Activated T-cell treated with anti-CD3 and anti-CD28 coated beads, Interleukin-2, amount 50 U/mL, for 72 hours (primary cell): ENCODE results near the gene CCNI2. TPM values are rescaled to one million over a fixed set of nuclear protein-coding genes. Genes with fewer than 3 reads are reported as not detected.

Source experiments
- ATAC-seq, 2 donors: fragments of 150-1000 bp; cut with Tn5 transposase; replicated peaks in 1 of 2; 2 replicates each; pipeline ENCODE4 v1.10.0; 2021; ENCODE audit warnings: moderate library complexity in 2 of 2, mild to moderate bottlenecking in 1 of 2
- DNase-seq, 2 donors: peaks; one replicate each; pipeline ENCODE4 v3.0.0; 2021 to 2022; ENCODE audit warnings: mixed read lengths in 1 of 2
- H3K27ac Mint-ChIP-seq: one replicate; pipeline ENCODE4 v1.8.0; 2022; ENCODE audit warnings: mild to moderate bottlenecking, moderate library complexity, mixed read lengths
- H3K27me3 Mint-ChIP-seq: one replicate; pipeline ENCODE4 v1.8.0; 2022; ENCODE audit warnings: low read depth, mixed read lengths
- H3K36me3 Mint-ChIP-seq, 2 donors: one replicate each; pipeline ENCODE4 v1.8.0; 2022; ENCODE audit warnings: mixed read lengths in 2 of 2, mild to moderate bottlenecking in 1 of 2; ENCODE audit not compliant: insufficient read depth in 2 of 2
- H3K4me1 Mint-ChIP-seq: one replicate; pipeline ENCODE4 v1.8.0; 2022; ENCODE audit warnings: low read depth, mixed read lengths
- H3K4me3 Mint-ChIP-seq, 2 donors: one replicate each; pipeline ENCODE4 v1.8.0; 2022; ENCODE audit warnings: mild to moderate bottlenecking in 2 of 2, mixed read lengths in 2 of 2, moderate library complexity in 2 of 2
- H3K9me3 Mint-ChIP-seq, 2 donors: one replicate each; pipeline ENCODE4 v1.8.0; 2022; ENCODE audit warnings: mixed read lengths in 2 of 2
- total RNA-seq, 2 donors: library from RNA; stranded (reverse); gene quantifications; one replicate each; pipeline ENCODE4 v1.2.3, GENCODE V29; 2022

The CCNI2 gene
- total RNA-seq, 2 donors from 2014 or later: 3.4 to 4.6 TPM

DNA sequence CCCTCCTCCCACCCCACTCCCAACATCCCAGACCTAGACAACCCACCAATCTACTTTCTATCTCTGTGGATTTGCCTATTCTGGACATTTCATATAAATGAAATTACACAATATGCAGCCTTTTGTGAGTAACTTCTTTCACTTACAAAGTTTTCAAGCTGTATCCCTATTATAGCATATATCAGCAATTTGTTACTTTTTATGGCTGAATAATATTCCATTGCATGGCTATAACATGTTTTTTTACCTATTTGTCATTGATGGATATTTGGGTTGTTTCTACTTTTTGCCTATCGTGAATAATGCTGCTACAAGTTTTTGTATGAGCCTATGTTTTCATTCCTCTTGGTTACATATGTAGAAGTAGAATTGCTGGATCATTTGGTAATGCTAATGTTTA lies 8.0 kb upstream of the CCNI2 start:
- no peak for ATAC-seq
- Mint-ChIP-seq H3K27ac (no peak overlapping the region), H3K4me3 (no peak overlapping the region)

DNA sequence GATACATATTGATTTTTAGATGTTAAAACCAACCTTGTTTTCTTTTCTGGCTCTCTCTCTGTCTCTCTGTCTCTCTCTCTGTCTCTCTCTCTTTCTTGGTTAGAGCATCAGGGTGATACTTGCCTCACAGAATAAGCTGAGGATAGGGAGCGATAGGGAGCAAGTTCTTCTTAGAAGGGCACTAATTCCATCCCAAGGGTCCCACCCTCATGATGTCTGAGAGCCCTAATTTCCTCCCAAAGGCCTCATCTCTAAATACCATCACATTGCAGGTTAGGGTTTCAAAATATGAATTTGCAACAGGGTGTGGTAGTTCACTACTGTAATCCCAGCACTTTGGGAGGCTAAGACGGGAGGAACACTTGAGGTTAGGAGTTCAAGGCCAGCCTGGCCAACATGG lies 5.1 kb upstream of the CCNI2 start:
- peaks cover 13% of the 10 kb centered on the region for H3K4me1 Mint-ChIP-seq
- H3K9me3 Mint-ChIP-seq: no peaks in the 10 kb centered on the region
- H3K4me3 Mint-ChIP-seq: no peak overlapping the region
- H3K27ac Mint-ChIP-seq: no peak overlapping the region
- no peak for DNase-seq
- no peak for ATAC-seq
- peaks cover 16% of the 10 kb centered on the region for H3K27me3 Mint-ChIP-seq
- peaks cover 0 to 3% of the 10 kb centered on the region in 2 donors for H3K36me3 Mint-ChIP-seq

More for the DNA sequence above, 8.0 kb upstream of the CCNI2 start:
- DNase-seq: no peak
- H3K4me1 Mint-ChIP-seq: peaks cover 36% of the 10 kb centered on the region
- peaks cover 0 to 3% of the 10 kb centered on the region in 2 donors for H3K36me3 Mint-ChIP-seq
- no peaks in the 10 kb centered on the region for H3K27me3 Mint-ChIP-seq
- no peaks in the 10 kb centered on the region for H3K9me3 Mint-ChIP-seq

DNA sequence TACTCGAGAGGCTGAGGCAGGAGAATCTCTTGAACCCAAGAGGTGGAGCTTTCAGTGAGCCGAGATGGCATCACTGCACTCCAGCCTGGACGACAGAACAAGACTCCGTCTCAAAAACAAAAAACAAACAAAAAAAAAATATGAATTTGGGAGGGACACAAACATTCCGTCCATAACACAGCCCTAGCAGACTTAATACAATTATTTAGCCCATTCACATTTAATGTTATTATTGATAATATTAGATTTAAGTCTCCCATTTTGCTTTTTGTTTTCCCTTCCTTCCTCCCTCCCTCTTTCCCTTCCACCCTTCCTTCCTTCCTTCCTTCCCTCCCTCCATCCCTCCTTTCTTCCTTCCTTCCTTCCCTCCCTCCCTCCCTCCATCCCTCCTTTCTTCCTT lies 4.6 kb upstream of the CCNI2 start:
- H3K27ac Mint-ChIP-seq: no peak overlapping the region
- no peak for DNase-seq
- H3K27me3 Mint-ChIP-seq: peaks cover 16% of the 10 kb centered on the region
- H3K4me3 Mint-ChIP-seq: no peak overlapping the region
- H3K36me3 Mint-ChIP-seq: peaks cover 0 to 3% of the 10 kb centered on the region in 2 donors
- ATAC-seq: no peak
- peaks cover 10% of the 10 kb centered on the region for H3K4me1 Mint-ChIP-seq
- H3K9me3 Mint-ChIP-seq: no peaks in the 10 kb centered on the region

DNA sequence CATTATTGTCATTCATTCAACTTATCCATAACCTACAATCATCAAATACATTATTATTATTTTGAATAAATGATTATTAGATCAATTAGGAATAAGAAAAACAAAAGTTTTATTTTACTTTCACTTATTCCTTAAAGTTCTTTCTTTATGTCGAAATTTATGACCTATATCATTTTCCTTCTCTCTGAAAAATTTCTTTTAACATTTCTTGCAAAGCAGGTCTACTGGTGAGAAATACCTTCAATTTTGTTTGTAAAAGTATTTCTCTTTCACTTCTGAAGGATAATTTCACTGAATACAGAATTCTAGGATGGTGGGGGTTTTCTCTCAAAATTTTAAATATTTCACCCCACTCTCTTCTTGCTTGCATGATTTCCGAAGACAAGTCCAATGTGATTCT lies 2.6 kb upstream of the CCNI2 start:
- Mint-ChIP-seq H3K27ac (no peak overlapping the region), H3K27me3 (peaks cover 16% of the 10 kb centered on the region), H3K9me3 (no peaks in the 10 kb centered on the region)

DNA sequence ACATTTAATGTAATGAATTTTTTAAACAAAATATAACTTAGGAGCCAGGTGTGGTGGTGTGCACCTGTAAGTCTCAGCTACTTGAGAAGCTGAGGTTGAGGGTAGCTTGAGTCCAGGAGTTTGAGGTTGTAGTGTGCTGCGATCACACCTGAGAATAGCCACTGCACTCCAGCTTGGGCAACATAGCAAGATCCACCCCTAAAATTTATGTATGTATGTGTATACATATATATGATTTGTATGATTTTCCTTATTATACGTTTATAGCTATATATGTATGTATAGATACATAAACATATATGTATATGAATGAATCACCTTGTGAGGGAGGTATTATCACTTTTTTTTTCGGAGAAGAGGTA lies 653 bp upstream of the CCNI2 start:
- H3K36me3 Mint-ChIP-seq: peaks cover 0 to 3% of the 10 kb centered on the region in 2 donors

More for the DNA sequence above, 2.6 kb upstream of the CCNI2 start:
- H3K36me3 Mint-ChIP-seq: peaks cover 0 to 3% of the 10 kb centered on the region in 2 donors
- no peaks in the 10 kb centered on the region for H3K4me1 Mint-ChIP-seq
- DNase-seq (no peak), ATAC-seq (no peak)
- no peak overlapping the region for H3K4me3 Mint-ChIP-seq

DNA sequence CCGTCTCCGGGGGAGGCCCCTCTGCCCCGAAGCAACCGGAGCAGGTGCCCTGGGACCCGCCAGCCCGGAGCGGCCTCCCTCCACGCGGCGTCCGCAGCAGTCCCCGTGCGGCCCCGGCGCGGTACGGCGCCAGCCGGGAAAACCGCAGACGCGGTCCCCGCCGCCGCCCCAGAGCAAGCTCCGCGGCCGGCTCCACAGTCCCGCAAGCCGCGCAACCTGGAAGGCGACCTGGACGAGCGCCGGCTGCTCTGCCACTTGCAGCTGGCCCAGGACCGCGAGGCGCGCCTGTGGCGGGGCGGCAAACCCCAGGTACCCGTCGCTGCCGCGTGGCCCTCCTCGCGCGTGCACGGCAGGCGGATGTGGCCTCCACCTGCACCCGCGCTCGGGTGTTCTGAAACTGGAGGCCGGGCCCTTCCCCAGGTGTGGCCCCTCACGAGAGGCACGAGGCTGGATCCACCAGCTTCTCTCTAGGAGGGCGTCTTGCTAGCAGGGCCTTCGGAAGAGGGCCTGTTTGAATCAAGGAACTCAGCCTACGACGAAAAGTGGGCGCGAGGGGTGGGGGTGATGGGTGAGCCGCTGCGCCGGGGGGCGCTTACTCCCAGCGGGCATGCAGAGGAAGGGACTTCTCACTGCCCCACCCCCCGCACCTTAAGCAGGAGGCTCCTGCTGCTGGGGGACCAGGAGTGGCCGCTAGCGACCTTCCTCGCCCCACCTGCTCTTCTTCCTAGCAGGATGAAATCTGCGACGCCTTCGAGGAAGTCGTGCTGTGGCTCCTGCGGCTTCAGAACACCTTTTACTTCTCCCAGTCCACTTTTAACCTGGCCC lies 602 bp downstream of the CCNI2 start:
- ATAC-seq: peak; percentile 43 to 46
- Mint-ChIP-seq H3K9me3 (no peaks in the 10 kb centered on the region), H3K27ac (no peak overlapping the region), H3K27me3 (peaks cover 16% of the 10 kb centered on the region), H3K4me1 (peaks cover 25% of the 10 kb centered on the region), H3K4me3 (peak overlapping the region; percentile 59), H3K36me3 (peaks cover 0 to 3% of the 10 kb centered on the region in 2 donors)
- peak; percentile 58 to 62 for DNase-seq

More for the DNA sequence above, 653 bp upstream of the CCNI2 start:
- H3K9me3 Mint-ChIP-seq: no peaks in the 10 kb centered on the region
- no peak overlapping the region for H3K27ac Mint-ChIP-seq
- peak overlapping the region; percentile 75 to 79 for H3K4me3 Mint-ChIP-seq
- H3K27me3 Mint-ChIP-seq: peaks cover 16% of the 10 kb centered on the region
- DNase-seq (no peak), ATAC-seq (no peak)
- peaks cover 16% of the 10 kb centered on the region for H3K4me1 Mint-ChIP-seq

DNA sequence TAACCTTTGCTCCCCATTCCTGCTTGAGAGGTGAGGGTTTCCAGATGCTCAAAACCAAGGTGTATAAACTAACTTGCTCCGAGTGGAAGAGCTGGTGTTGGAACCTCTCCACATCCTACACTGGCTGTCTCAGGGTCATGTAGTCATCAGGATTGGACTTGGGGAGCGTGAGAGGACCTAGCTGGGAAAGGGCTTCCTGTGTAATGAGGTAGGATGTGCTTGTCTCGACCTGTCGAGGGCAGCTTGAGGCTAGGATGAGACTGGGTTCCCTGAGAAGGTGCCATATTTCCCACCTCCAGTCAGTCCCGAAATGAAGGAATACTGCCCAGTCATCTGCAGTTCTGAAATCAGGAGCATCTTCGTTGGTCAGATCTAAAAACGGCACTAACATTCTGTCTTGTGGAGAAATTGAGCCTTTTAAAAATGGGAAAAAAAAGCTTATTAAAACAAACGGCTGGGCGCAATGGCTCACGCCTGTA lies 1.3 kb downstream of the CCNI2 start:
- Mint-ChIP-seq H3K36me3 (no peaks in the 10 kb centered on the region), H3K9me3 (no peaks in the 10 kb centered on the region), H3K27ac (no peak overlapping the region), H3K4me3 (peak overlapping the region; percentile 58 to 59), H3K27me3 (peaks cover 16% of the 10 kb centered on the region), H3K4me1 (peaks cover 30% of the 10 kb centered on the region)
- DNase-seq (no peak), ATAC-seq (no peak)

DNA sequence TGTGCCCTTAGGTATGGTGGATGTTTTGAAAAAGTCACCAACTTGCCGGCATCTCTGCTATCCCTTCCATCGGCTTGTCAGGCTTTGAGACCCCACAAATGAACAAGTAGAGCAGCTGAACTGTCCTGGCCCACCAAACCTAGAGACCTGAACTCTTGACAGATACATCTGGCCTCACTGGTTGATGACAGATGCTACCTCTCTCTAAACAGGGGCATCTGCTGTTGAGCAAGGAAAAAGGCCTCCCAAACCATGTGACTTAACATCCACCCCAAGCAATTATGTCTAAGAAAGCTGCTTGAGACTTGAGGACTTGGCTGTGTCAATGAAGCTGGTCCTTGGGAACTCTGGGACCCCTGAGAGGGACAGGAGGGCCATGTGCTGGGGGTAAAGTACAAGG lies 2.3 kb downstream of the CCNI2 start:
- DNase-seq (no peak), ATAC-seq (no peak)
- no peak overlapping the region for H3K27ac Mint-ChIP-seq
- H3K36me3 Mint-ChIP-seq: no peaks in the 10 kb centered on the region
- peaks cover 16% of the 10 kb centered on the region for H3K27me3 Mint-ChIP-seq
- H3K4me1 Mint-ChIP-seq: peaks cover 39% of the 10 kb centered on the region
- H3K9me3 Mint-ChIP-seq: no peaks in the 10 kb centered on the region
- H3K4me3 Mint-ChIP-seq: no peak overlapping the region

DNA sequence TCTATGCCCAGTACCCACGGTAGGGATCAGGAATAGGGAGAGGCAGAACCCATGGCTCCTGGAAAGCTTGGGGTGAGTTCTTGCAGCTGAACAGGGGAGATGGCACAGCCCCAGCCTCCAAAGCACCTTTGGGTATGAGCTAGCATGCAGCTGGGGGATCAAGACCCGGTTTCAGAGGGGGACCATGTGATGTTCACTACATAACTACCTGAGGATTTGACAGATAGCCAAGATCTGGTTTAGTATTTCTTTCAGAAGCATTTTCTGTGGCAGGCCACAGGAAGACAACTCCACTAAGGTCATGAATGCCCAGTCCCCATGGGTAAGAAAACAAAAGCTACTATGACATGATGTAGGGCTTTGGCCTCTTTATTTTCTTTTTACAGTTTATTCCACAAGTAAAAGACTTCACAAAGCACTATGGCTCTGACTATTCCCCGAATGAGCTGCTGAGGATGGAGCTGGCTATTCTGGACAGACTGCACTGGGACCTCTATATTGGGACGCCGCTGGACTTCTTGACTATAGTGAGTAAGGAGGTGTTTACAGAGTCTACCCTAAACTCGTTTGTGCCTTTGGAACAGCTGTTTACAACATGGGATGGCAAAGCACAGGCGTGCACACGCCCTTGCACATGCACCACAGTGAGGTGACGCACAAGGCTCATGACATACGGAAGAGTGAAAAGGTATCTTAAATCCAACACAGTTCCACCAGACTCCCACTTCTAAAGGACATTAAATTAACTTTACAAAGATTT lies 3.4 kb downstream of the CCNI2 start:
- peak overlapping the region in 1 of 2 donors; percentile 81 for H3K4me3 Mint-ChIP-seq
- peaks cover 48% of the 10 kb centered on the region for H3K4me1 Mint-ChIP-seq
- peak overlapping the region; percentile 95 for H3K27ac Mint-ChIP-seq
- no peaks in the 10 kb centered on the region for H3K36me3 Mint-ChIP-seq
- no peak for ATAC-seq
- H3K27me3 Mint-ChIP-seq: peaks cover 8% of the 10 kb centered on the region
- no peak for DNase-seq
- no peaks in the 10 kb centered on the region for H3K9me3 Mint-ChIP-seq

DNA sequence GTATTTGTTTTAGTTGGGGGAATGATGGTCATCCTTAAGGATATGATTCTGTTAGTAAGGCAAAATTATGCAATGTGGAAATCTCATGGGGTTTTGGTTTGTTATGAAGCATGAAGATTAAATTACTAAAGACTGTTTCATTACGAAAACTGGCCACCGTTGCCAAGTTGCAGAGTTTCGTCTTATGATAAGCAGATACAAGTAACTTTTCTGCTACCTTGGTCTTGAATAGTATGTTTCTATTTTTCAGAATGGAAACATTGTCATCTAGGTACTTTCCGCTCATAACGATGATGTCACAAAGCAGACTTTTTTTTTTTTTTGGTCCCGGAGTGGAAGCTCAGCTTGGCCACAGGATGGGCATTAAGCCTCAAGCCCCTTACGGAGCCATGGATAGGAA lies 4.2 kb downstream of the CCNI2 start:
- Mint-ChIP-seq H3K36me3 (no peaks in the 10 kb centered on the region), H3K4me3 (peak overlapping the region; percentile 9 to 81), H3K27me3 (no peaks in the 10 kb centered on the region), H3K27ac (peak overlapping the region; percentile 95), H3K4me1 (peaks cover 48% of the 10 kb centered on the region), H3K9me3 (no peaks in the 10 kb centered on the region)
- DNase-seq: peak; percentile 49 to 51
- peak; percentile 56 to 57 for ATAC-seq

DNA sequence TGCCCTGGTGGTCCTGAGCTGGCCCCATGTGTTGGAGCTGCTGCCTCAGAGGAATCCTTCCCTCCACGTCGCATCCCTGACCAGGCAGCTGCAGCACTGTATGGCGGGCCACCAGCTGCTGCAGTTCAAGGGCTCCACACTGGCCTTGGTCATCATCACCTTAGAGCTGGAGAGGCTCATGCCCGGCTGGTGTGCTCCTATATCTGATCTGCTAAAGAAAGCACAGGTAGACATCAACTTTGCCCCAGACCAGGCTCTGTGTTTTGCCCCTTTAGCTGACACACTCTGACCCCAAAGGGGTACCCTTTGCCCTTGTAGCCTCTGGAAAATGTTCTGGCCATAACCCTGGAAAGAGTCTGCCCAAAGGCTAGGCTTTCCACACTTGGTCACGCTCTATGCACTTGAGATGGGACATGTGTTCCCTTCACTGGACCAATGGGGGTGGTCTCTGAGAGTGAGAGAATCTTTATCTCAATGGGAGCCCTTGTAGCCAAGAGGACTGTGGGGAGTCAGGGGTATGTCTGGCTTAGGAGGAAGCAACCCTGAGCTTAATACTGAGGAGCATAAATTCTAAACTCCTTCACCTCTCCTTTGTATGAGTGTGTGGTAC lies 4.8 kb downstream of the CCNI2 start:
- Mint-ChIP-seq H3K4me3 (no peak overlapping the region), H3K36me3 (no peaks in the 10 kb centered on the region), H3K27ac (peak overlapping the region; percentile 95), H3K27me3 (no peaks in the 10 kb centered on the region), H3K4me1 (peaks cover 48% of the 10 kb centered on the region), H3K9me3 (no peaks in the 10 kb centered on the region)
- no peak for DNase-seq
- ATAC-seq: no peak

DNA sequence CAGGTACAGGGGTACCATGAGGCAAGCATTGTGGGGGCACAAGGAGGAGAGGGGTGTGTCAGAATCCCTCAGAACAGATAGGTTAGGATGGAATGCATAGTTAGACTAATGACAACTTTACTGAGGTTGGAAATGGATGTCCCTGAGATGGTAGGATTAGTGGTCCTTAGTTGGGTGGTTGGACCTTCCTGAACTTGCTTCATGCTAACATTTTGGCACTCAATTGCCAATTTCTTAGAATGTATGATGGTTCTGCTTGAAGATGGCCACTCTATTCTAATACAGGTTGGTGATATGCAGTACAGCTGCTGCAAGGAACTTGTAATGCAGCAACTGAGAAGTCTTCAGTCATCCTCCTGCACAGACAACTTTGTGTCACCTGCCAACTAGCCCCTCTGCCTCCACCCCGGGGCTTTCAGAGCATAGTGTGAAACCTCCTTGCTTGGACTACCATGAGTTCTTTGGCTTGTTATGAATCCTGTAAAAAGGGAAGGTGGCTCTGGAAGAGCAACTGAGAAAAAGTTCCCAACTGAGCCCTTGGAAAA lies 5.4 kb downstream of the CCNI2 start:
- Mint-ChIP-seq H3K4me3 (no peak overlapping the region), H3K27me3 (no peaks in the 10 kb centered on the region), H3K27ac (no peak overlapping the region), H3K4me1 (peaks cover 48% of the 10 kb centered on the region), H3K9me3 (no peaks in the 10 kb centered on the region), H3K36me3 (no peaks in the 10 kb centered on the region)
- DNase-seq (no peak), ATAC-seq (no peak)
